GM19025 (cell line): ENCODE results near the gene NRP2.

Source experiments
- ATAC-seq: cut with Tn5 transposase; IDR thresholded peaks from one replicate; pipeline ENCODE4 v1.9.1; 2021; ENCODE audit warnings: mild to moderate bottlenecking, low read depth, moderate library complexity; ENCODE audit not compliant: unreplicated experiment

NRP2 gene, protein sequence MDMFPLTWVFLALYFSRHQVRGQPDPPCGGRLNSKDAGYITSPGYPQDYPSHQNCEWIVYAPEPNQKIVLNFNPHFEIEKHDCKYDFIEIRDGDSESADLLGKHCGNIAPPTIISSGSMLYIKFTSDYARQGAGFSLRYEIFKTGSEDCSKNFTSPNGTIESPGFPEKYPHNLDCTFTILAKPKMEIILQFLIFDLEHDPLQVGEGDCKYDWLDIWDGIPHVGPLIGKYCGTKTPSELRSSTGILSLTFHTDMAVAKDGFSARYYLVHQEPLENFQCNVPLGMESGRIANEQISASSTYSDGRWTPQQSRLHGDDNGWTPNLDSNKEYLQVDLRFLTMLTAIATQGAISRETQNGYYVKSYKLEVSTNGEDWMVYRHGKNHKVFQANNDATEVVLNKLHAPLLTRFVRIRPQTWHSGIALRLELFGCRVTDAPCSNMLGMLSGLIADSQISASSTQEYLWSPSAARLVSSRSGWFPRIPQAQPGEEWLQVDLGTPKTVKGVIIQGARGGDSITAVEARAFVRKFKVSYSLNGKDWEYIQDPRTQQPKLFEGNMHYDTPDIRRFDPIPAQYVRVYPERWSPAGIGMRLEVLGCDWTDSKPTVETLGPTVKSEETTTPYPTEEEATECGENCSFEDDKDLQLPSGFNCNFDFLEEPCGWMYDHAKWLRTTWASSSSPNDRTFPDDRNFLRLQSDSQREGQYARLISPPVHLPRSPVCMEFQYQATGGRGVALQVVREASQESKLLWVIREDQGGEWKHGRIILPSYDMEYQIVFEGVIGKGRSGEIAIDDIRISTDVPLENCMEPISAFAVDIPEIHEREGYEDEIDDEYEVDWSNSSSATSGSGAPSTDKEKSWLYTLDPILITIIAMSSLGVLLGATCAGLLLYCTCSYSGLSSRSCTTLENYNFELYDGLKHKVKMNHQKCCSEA

DNA sequence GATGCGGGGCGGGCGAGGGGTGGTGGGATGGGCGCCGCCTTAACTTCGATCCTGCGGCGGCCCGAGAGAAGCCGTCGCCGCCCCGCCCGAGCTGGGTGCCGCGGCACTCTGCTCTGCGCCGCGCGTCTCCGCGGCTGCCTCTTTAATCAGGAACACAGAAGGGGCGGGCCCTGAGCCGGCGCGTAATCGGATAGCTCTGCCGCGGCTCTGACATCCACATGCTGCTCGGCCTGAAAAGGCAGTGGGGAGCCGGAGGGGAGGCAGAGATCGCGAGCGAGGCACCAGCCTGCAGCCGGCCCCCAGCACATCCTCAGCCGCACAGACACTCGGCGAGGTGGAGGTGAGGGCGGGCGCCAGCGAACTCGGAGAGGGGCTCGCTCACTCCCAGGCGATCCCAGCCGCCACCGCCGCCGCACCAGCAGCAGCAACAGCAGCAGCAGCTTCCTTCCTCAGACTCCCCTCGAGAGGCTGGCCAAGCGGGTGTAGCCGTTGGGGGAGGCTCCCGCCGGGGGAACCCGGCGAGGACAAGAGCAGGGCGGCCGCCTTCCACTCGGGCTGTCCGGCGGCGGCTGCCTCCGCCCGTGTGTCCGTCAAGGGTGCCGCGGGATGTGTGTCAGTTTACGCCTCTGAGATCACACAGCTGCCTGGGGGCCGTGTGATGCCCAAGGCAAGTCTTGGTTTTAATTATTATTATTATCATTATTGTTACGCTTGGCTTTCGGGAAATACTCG is at the start of gene NRP2:
NRP2 (plus strand) TSS at position 263 of the 732 bp plus-strand sequence. CDS start 790 bp downstream, outside the sequence.
- ATAC-seq = peak; percentile 69

GRCh38 chr2:205633994-205634393 is 48.3 kb upstream of the NRP2 start:
- ATAC-seq = no peak

DNA sequence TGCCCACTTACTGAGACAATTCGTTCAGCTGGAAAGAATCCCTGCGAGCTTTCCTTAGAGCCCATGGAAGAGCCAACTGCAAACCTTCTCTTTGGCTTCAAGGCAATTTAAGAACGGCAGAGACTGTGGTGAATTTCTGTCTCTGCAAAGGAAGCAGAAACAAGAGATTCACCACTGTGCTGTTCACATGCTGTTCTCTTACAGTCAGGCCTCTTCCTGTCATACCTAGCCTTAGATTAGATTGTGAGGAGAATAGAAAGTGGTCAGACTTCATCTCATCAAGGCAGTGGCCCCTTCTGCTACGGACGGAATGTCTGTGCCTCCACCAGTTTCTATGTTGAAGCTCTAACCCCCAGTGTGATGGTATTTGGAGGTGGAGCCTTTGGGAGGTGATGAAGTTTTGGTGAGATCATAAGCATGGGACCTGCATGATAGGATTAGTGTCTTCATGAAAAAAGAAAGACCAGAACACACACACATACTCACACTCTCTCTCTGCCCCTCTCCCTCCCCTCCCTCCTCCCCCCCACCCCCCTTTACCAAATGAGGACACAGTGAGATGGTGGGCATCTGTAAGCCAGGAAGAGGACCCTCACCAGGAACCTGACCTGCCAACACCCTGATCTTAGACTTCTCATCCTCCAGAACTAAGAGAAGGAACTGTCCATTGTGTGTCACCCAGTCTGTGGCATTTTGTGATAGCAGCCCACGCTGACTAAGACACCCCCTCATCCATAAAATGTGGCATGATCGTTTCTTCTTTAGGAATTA is 45.6 kb upstream of the NRP2 start:
- no peak for ATAC-seq

GRCh38 chr2:205637320-205637602 is 45.0 kb upstream of the NRP2 start:
- ATAC-seq = no peak

DNA sequence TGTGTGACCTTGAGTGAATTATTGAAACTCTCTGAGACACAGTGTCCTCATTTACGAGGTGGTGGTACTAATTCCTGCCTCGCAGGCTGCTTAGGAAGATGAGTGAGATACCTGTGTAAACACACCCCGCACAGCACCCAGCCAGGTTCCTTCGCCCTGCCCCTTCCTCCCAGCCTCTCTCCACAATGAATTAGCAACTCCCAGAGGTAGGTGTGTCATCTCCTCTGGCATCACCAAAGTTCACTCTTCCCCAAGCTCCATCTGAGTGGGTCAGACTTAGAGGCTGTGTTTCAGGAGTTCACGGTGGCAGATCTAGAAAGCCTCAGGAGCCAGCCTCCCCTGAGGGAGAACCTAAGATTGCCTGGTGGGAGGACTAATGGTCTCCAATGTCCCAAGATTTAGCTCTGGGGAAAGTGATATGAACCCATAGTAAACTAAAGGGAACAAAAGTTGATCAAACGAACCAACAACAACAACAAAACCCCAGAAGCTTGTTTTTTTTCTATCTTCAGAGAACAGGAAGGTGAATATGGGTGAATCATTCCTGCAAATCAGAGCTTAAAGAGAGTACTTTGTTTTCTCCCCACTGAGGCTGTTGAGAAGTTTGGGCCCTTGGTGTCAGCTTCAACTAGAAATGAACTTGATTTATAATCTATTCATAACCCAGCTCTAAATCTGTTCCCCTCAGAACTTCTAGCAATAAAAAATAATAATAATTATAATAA is 44.4 kb upstream of the NRP2 start:
- ATAC-seq = no peak

- no peak for ATAC-seq
These were observed 41.6 kb upstream of the NRP2 start for GRCh38 chr2:205640716-205641115.

DNA sequence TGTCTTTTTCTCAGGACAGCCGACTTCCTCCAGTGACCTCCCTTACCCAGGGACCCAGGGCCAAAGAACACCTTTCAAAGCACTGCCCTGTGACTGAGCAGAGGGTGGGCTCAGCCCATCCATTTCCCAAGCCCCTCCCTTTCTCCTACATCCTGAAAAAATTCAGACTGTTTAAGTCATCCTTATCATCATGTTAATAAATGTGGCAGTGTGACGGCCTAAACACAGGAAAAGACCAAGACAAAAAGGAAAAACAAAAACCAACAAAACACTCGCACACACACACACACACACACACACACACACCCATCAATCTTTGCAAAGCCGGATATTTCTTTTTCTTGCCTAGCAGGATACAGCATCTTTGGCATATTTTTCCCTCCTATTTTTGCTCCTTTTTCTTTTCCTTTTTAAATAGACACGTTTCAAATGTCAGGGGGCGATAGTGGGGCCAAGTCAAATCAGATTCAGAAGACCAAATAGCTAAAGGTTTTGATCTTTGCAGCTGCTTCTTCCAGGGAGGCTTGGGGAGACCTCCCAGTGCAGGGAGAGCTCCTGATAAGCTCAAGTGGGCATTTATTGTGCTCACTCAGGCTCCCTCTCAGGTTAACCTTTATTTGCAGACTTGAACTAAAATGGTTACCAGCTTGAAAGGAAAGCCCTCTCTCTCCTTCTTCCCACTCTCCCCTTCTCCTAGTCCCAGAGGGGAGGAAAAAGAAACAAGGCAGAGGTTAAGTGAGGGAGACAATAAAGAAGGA is 39.5 kb upstream of the NRP2 start:
- ATAC-seq = no peak

DNA sequence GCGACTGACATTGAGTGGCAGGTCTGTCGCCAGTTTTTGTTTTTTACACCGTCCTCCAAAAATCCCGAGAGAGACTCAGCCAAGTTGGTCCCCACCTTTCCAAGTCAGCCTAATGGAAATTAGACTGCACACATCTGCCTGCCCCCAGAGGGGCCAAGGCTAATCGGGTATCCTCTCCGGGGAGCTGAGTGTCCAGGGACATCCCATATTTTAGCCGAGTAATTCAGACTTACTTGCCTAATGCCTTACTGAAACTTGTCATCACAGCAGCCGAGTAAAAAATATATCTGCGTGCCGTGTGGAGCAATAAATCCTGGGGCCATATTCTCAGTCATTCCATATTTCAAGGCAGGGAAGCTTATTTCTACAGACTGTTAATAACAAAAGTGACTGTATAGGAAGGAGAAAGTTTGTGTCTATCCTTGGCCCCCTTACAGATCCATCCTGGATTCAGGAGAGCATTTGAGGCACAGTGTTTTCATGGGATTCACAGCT is 38.9 kb upstream of the NRP2 start:
- no peak for ATAC-seq

GRCh38 chr2:205644018-205644417 is 38.3 kb upstream of the NRP2 start:
- no peak for ATAC-seq

GRCh38 chr2:205646680-205647079 is 35.6 kb upstream of the NRP2 start:
- peak; percentile 99 for ATAC-seq

DNA sequence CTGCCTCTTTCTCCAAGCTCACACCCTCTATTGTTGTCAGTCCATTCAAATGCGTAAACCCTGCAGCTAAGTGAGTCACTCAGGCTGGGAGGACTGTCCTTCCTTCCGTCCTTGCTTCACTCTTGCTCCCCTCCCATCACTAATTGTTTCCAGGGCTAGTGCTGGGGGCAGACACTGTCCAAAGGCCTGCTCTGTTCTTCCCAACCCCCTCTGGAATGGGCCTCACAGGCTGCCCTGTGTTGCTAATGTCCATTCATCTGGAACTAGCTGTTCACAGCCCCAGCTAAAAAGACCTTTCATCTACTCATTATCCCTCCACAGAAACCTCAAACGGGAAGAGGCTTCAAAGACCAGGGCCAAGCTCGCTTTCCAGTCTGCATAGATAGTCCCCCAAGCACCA is 31.9 kb upstream of the NRP2 start:
- ATAC-seq = no peak

GRCh38 chr2:205650931-205651330 is 31.4 kb upstream of the NRP2 start:
- no peak for ATAC-seq

DNA sequence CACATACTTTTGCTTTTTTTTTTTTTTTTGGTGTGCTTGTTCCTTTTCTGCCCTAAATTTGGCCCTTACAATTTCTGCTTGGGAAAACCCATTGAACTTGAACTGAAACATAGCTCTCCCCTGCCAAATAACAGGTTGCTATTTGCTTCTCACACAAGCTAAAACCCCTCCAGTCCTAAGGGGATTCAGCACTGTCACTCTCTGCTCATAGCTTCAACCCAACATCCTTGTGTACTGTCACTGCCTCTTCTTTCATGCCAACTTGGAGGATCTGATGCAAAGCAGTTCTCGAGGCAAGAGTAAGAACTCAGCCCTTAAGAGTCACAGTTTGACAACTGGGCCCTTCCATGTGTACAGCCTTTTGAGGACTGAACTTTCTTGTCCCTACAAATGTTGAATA is 30.6 kb upstream of the NRP2 start:
- ATAC-seq = no peak

DNA sequence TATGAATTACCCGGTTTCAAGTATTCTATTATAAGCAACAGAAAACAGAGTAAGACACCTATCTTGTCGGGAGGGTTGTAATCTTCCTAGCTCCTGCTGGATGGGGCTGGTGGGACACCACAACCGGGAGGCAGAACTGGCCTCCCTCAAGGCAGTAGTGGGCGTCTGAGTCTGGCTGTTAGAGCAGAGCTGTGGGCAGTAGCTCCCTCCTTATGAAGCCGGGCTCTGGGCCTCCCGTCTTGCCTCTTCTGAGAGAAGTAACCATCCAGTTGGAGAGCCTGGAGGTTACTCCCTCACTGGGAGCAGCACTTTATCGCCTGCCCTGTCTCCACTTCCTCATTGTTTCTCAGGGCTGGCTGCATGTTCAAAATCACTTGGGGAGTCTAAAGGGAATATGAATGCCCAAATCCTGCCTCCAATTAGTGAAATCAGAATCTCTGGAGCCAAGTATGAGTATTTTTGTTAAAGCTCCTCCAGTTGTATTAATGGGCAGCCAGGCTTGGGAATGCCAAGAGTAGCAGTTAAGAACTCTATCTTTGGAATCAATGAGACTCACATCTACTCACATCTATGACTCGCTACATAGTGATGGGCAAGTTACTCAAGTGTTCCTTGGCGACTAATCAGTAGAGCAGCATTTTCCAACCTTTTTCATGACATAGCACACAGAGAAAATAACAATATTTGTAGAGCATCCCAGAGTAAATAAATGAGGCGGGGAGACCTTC is 27.3 kb upstream of the NRP2 start:
- ATAC-seq = no peak

- ATAC-seq = no peak
These were observed 26.4 kb upstream of the NRP2 start for GRCh38 chr2:205655779-205656456.

DNA sequence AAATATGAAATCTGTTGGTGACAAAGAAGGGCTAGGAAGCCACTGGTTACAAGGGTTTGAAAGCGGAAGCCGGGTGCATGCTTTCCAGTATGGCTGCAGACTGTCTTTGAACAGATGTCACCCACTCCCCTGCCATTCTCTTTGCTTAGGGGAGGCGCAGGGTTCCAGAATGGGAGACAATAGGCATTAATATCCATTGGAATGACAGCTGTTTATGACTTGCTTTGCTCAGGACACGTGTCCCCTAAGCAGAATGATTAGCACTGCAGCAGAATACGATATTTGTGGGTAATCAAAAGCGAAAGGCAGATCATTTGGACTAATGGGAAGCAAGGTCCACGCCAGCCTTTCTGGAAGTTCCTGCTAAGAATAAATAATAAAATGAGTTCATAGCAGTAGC is 25.8 kb upstream of the NRP2 start:
- ATAC-seq = no peak

- ATAC-seq = no peak
These were observed 25.4 kb upstream of the NRP2 start for GRCh38 chr2:205656941-205657340.

GRCh38 chr2:205657579-205657978 is 24.7 kb upstream of the NRP2 start:
- no peak for ATAC-seq
